KMS-11 (cell line): Measurements from ENCODE around the gene ARL16.

Experiments used
- H2AFZ ChIP-seq: fragments of 200-600 bp; sonication (generic); 2 replicates; pipeline ENCODE4 v1.6.1; 2016; ENCODE audit warnings: antibody characterized with exemption, mixed run types, low read depth
- H3K27ac ChIP-seq: fragments of 200-600 bp; sonication (generic); 2 replicates; pipeline ENCODE4 v1.6.1; 2016; ENCODE audit warnings: mild to moderate bottlenecking, mixed run types
- H3K27me3 ChIP-seq: fragments of 200-600 bp; sonication (generic); 2 replicates; pipeline ENCODE4 v1.6.1; 2017; ENCODE audit warnings: mild to moderate bottlenecking, low read depth, mixed run types, moderate library complexity; ENCODE audit not compliant: insufficient read depth
- H3K36me3 ChIP-seq: fragments of 200-600 bp; sonication (generic); 2 replicates; pipeline ENCODE4 v1.6.1; 2017; ENCODE audit warnings: mild to moderate bottlenecking, mixed run types; ENCODE audit not compliant: insufficient read depth
- H3K4me1 ChIP-seq: fragments of 200-600 bp; sonication (generic); 2 replicates; pipeline ENCODE4 v1.6.1; 2016; ENCODE audit warnings: mild to moderate bottlenecking, low read depth, mixed run types; ENCODE audit not compliant: poor library complexity, severe bottlenecking
- H3K4me2 ChIP-seq: fragments of 200-600 bp; sonication (generic); 2 replicates; pipeline ENCODE4 v1.7.0; 2016; ENCODE audit warnings: mild to moderate bottlenecking, mixed run types
- H3K4me3 ChIP-seq: fragments of 200-600 bp; sonication (generic); IDR thresholded peaks from 2 replicates; pipeline ENCODE4 v1.6.1; 2017; ENCODE audit warnings: low read depth, low read length, mixed read lengths; ENCODE audit not compliant: insufficient read depth
- H3K79me2 ChIP-seq: fragments of 200-600 bp; sonication (generic); 2 replicates; pipeline ENCODE4 v1.6.1; 2016; ENCODE audit warnings: low read depth, mixed run types; ENCODE audit not compliant: insufficient read depth
- H3K9ac ChIP-seq: fragments of 200-600 bp; sonication (generic); 2 replicates; pipeline ENCODE4 v1.6.1; 2016; ENCODE audit warnings: mild to moderate bottlenecking, mixed run types
- H4K20me1 ChIP-seq: fragments of 200-600 bp; sonication (generic); 2 replicates; pipeline ENCODE4 v1.6.1; 2016; ENCODE audit warnings: mild to moderate bottlenecking, mixed run types; ENCODE audit not compliant: insufficient read depth
- CTCF ChIP-seq: fragments of 200-600 bp; sonication (generic); conservative IDR thresholded peaks from 2 replicates; pipeline ENCODE4 v1.6.1; 2017; ENCODE audit warnings: low read depth, mild to moderate bottlenecking, antibody characterized with exemption, low read length, moderate library complexity, mixed read lengths

The ARL16 gene

GRCh38 chr17:81650951-81651350 lies 32.6 kb downstream of the ARL16 start:
- Histone ChIP-seq H3K4me3 (no peak overlapping the region), H4K20me1 (no peaks in the 10 kb centered on the region), H3K27me3 (no peaks in the 10 kb centered on the region), H3K9ac (no peak overlapping the region), H3K4me1 (peaks cover 9% of the 10 kb centered on the region), H3K27ac (no peak overlapping the region), H3K4me2 (no peak overlapping the region), H3K79me2 (no peaks in the 10 kb centered on the region), H3K36me3 (no peaks in the 10 kb centered on the region), H2AFZ (no peak overlapping the region)
- no peak for TF ChIP-seq CTCF

- H3K27me3 ChIP-seq: no peaks in the 10 kb centered on the region
- H3K36me3 ChIP-seq: no peaks in the 10 kb centered on the region
- H3K4me3 ChIP-seq: no peak overlapping the region
- no peak overlapping the region for H3K27ac ChIP-seq
- H3K79me2 ChIP-seq: no peaks in the 10 kb centered on the region
- H2AFZ ChIP-seq: no peak overlapping the region
- H3K9ac ChIP-seq: no peak overlapping the region
- no peak overlapping the region for H3K4me2 ChIP-seq
- H4K20me1 ChIP-seq: no peaks in the 10 kb centered on the region
- H3K4me1 ChIP-seq: no peaks in the 10 kb centered on the region
- TF ChIP-seq CTCF: no peak
Measured at GRCh38 chr17:81648707-81649085, 34.9 kb downstream of the ARL16 start.

GRCh38 chr17:81648013-81648706 lies 35.4 kb downstream of the ARL16 start:
- Histone ChIP-seq H3K27me3 (no peaks in the 10 kb centered on the region), H3K4me1 (no peaks in the 10 kb centered on the region), H4K20me1 (no peaks in the 10 kb centered on the region), H3K36me3 (no peaks in the 10 kb centered on the region), H3K4me2 (no peak overlapping the region), H2AFZ (no peak overlapping the region), H3K79me2 (no peaks in the 10 kb centered on the region), H3K9ac (no peak overlapping the region), H3K4me3 (no peak overlapping the region), H3K27ac (no peak overlapping the region)
- TF ChIP-seq CTCF: no peak

GRCh38 chr17:81647640-81648012 lies 36.0 kb downstream of the ARL16 start:
- no peak for TF ChIP-seq CTCF
- H3K27ac ChIP-seq: no peak overlapping the region
- H3K36me3 ChIP-seq: no peaks in the 10 kb centered on the region
- H3K4me1 ChIP-seq: no peaks in the 10 kb centered on the region
- H3K79me2 ChIP-seq: no peaks in the 10 kb centered on the region
- H3K9ac ChIP-seq: no peak overlapping the region
- H3K4me2 ChIP-seq: no peak overlapping the region
- no peak overlapping the region for H2AFZ ChIP-seq
- H4K20me1 ChIP-seq: no peaks in the 10 kb centered on the region
- no peak overlapping the region for H3K4me3 ChIP-seq
- no peaks in the 10 kb centered on the region for H3K27me3 ChIP-seq
